HPDE6-E6E7 (cell line): ENCODE data around the gene SLC39A11.
"Not testable (repeated sequence)": the region's sequence is repeated elsewhere in the genome, so short reads cannot be mapped to it uniquely, and the experiment has no call there.

Experiments used
- DNase-seq: peaks from one replicate; pipeline ENCODE4 v3.0.0; 2011; ENCODE audit warnings: missing footprints; ENCODE audit errors: extremely low spot score

The SLC39A11 gene

GRCh38 chr17:72921347-72922054, 171.0 kb downstream of the SLC39A11 start:
- DNase-seq: no peak

DNA sequence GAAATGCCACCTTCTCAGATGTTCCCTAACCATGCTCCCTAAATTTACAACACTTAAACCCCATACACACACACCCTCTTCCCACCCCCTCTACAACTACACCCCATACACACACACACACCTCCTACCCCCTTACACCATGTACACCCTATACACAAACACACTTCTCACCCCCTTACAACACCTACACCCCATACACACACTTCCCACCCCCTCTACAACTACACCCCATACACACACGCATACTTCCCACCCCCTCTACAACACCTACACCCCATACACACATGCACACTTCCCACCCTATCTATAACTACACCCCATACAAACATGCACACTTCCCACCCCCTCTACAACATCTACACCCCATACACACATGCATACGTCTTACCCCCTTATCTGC, 172.0 kb downstream of the SLC39A11 start:
- no peak for DNase-seq

GRCh38 chr17:72916991-72917390, 175.5 kb downstream of the SLC39A11 start:
- no peak for DNase-seq

- no peak for DNase-seq
Measured at GRCh38 chr17:72915625-72916081, 176.8 kb downstream of the SLC39A11 start.

DNA sequence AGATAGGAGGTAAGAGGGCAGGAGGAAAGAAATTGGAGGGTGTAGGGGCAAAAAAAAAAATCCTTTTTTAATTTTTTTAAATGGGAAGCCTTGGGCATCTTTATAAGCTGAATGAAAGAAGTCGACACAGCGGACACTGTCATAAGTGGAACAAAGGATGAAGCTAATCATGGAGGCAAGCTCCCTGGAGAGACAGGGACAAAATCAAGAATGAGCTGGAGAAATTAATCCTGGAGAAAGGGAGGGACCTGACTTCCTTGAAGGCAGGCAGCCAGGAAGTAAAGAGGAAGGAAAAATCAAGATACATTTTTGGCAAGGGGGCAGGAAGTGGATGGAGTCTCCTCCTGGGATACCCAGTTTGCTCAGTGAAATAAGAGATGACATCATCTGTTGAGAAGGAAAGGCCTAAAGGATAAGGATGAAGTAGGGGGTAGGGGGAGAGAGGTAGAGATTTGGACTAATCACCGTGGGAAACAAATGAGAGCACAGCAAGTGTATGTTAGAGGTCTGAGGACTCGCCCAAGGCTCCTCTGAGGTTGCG, 179.3 kb downstream of the SLC39A11 start:
- DNase-seq: no peak

- DNase-seq: no peak
Measured at GRCh38 chr17:72906306-72906705, 186.2 kb downstream of the SLC39A11 start.

DNA sequence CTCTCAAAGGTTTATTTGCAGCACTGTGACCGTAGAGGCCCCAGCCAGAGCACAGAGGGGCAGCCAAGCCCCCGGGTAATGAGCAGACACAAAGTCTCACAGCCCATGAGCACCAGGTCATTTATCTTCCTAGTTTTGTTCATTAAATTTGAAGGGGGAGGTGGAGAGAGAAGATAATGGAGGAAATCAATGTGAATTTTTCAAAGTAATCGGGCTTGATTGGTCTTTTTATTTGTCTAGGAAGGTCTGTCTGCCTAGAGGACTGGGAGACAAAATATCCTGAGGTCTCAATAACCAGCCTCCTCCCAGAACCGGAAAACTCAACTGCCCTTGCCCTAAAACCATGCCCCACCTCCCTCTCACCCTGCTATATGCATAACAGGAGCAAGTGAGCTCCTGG, 189.0 kb downstream of the SLC39A11 start:
- DNase-seq: no peak

DNA sequence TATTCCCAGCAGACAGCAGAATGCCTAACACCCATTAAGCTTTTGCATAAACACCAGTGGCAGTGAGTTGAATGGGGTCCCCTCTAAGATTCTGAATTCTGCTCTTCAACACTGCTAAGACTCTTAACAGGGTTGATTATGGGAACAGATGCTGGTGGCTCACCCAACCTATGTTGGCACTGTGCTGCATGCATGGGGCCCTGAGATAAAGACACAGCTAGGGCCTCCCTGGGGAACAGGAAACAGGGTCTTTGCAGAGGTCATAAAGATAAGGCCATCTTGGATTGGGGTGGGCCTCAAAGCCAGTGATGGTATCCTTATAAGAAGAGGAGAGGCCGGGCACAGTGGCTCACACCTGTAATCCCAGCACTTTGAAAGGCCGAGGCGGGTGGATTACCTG, 190.8 kb downstream of the SLC39A11 start:
- DNase-seq: no peak

DNA sequence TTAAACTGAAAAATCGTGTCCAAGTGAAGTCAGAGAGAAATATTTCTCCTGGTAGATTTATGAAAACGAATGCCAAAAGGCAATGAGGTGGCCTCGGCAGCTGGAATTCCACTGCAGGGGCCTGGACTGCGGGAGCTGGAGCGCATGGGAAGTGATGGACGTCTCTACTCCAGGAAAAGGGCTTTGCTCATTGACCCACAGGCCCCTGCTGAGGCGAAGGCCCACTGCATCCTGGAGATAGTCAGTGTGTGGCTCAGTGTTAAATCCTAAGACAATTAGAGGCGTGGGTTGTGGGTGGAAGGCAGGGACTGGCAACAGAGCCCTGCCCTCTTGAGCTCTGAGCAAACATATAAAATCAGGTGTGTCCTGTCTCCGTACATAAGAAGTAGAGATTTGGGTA, 191.4 kb downstream of the SLC39A11 start:
- no peak for DNase-seq

DNA sequence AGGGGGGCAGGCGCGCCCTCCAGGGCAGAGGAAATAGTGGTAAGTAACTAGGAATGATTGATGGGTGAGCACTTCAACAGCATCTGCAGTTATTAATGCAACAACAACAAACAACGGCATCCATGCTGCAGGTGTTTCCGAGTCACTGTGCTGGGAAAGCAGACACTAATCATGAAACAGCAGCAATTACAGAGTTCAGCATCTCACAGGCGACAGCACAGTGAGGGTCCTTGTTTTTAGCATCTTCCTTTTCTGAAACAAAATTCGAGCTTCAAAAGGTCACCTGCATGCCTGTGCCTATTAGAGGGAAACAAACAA, 191.9 kb downstream of the SLC39A11 start:
- no peak for DNase-seq

GRCh38 chr17:72898725-72899124, 193.8 kb downstream of the SLC39A11 start:
- DNase-seq: no peak

DNA sequence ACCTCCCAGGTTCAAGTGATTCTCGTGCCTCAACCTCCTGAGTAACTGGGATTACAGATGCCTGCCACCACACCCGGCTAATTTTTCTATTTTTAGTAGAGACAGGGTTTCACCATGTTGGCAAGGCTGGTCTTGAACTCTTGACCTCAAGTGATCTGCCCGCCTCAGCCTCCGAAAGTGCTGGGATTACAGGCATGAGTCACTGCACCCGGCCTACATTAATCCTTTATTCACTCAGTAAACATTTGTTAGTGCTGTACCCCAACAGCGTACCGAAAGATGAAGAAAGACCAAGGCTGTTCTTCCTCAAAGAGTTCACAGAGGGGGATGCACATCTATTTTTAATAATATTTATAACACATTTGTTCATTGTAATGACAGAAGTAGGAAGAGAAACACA, 196.2 kb downstream of the SLC39A11 start:
- not testable (repeated sequence) for DNase-seq

GRCh38 chr17:72891627-72892026, 200.9 kb downstream of the SLC39A11 start:
- DNase-seq: no peak

GRCh38 chr17:72890711-72891110, 201.8 kb downstream of the SLC39A11 start:
- no peak for DNase-seq

DNA sequence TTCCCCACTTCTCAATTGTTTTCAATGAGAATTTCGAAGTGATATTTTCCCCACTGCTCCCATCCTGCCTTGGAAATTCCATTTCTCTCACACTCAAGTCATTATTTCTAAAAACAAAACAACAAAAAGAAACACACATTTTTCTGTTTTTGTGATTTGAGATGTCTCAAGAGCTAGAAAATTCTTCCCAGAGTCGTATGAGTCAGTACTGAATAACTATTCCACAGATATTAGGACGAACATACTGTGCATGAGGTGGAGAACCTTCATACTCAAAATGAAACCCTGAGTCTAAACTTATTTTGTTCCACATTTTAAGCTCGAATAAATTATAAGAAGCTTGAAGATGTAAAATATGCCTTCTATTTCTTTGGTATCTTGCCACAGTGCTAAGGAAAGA, 204.6 kb downstream of the SLC39A11 start:
- no peak for DNase-seq

DNA sequence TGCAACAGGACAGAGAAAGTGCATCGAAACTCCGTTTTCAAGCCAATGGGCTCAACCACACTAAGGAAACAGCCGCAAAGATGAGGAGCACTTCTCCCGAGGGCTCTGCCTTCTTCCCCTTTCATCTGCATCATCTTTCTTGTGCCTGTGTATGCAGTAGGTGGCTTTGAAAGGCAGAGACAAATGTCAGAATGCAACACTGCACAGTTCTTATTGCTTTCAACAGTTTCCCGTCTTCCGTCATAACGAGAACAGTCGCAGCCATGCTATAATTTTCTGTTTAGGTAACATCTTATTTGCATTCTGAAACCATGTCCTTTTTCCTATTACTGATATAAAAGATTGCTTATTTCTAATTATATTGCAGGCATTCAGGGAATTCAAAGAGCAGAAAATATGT, 205.2 kb downstream of the SLC39A11 start:
- DNase-seq: no peak

DNA sequence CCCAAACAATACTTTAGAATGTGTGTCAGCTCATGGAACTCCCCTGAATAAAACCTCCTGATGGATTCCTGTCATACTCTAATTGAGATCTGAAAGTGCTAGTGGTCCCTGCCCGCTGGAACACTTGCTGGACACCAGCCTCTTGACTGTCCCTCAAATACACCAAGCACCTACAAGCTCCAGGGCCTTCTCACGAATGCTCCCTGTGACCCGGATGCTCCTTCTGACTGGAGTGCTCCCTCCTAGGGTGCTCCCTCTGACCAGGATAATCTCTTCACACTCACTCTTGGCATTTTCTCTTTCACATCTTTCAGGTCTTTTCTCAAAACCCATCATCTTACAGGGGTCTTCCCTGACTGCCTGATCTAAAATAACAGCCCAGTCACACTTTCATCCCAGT, 205.9 kb downstream of the SLC39A11 start:
- DNase-seq: no peak

DNA sequence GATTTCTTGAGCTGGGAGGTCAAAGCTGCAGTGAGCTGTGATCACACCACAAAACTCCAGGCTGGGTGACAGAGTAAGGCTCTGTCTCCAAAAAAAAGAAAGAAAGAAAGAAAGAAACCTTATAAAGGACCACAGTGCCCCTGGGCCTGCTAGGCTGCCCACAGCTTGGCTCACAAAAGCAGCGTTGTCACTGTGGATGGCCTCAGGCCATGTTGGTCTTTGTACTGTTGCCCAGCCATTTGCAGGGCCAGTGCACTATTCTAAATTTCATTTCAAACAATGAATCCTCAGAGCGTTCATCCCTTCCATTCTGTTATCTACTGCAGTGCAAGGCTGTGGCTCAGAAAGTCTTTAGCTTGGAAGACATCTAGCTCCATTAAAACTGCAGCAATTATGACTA, 208.4 kb downstream of the SLC39A11 start:
- DNase-seq: no peak

DNA sequence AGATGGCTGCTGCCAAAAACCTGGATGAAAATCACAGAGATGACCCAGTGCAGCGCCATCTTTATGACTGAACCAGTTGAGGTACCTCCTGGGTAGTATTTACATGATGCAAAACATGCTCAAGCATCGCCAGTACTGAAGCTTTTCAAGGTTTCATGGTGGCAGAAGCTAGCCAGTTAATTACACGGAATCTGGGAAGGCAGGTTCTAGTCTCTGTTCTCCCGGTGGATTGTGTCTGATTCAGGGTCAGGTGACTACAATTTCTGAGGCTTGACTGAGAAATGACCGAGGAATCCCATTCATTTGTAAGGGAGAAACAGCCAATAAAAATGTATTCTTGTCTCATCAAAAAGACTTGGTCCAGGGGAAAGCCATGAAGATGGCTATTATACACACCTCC, 209.1 kb downstream of the SLC39A11 start:
- DNase-seq: no peak

DNA sequence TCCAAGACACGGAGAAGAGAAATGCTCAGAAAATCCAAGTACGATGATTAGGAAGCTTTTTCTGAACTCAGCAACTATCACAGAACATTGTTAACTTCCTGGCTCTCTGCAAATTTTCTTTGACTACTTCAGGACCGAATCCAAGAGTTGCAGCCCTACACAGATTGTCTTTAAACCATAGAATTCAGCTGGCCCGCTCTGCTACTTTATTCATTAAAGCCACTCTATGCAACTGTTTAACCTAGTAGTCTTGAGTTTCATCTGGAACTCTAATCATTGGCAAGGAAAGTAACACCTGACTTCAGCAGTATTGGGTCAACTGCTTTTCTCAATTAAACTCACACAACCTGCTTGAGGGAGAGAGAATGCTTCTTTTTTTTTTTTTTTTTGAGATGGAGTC, 210.1 kb downstream of the SLC39A11 start:
- no peak for DNase-seq

GRCh38 chr17:72879877-72880276, 212.6 kb downstream of the SLC39A11 start:
- no peak for DNase-seq

DNA sequence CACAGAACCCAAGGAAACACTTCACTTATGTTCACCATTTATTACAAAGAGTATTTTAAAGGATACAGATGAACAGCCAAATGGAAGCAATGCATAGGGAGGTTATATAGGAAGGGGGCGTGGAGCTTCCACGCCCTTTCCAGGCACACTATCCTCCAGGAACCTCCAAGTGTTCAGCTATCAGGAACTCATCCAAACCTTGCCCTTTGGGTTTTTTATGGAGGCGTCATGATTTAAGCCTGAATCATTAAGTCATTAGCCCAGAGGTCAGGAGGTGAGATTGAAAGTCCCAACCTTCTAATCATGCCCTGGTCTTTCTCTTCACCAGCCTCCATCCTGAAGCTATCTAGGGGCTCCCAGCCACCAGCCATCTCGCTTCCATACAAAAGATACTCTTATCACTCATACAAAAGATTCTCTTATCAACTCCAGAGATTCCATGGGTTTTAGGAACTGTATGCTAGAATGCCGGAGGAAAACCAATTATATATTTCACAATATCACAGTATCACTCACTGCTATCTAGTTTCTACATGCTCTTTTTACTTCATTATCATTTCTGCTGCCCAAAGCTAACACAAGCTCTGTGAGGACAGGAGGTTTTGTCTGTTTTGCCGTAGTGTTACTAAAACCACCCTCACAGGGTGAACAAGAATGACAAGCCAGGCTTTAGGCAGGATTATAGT, 213.4 kb downstream of the SLC39A11 start:
- DNase-seq: no peak

- DNase-seq: no peak
Measured at GRCh38 chr17:72877348-72877747, 215.1 kb downstream of the SLC39A11 start.
